AG09309 (cell line): ENCODE measurements around the gene LPIN1.

Experiments
- DNase-seq: peaks from one replicate; pipeline ENCODE4 v3.0.0-alpha.2; 2010; ENCODE audit warnings: low read depth
- H3K4me3 ChIP-seq: 2 replicates; pipeline ENCODE4 v1.5.1; 2011; ENCODE audit warnings: mild to moderate bottlenecking, low read depth, low read length, moderate library complexity; ENCODE audit not compliant: control insufficient read depth
- CTCF ChIP-seq: IDR thresholded peaks from 2 replicates; pipeline ENCODE4 v1.5.1; 2011; ENCODE audit warnings: mild to moderate bottlenecking, low read depth, low read length, inconsistent platforms; ENCODE audit not compliant: insufficient read depth, control insufficient read depth; ENCODE audit errors: missing control alignments

LPIN1 gene

GRCh38 chr2:11743846-11744553, 2.4 kb upstream of the LPIN1 start:
- peak; percentile 98 for DNase-seq
- H3K4me3 ChIP-seq = no peak overlapping the region
- TF ChIP-seq CTCF = no peak

- peak; percentile 33 for TF ChIP-seq CTCF
- no peak overlapping the region for H3K4me3 ChIP-seq
- no peak for DNase-seq
Measured at GRCh38 chr2:11744631-11745394, 1.6 kb upstream of the LPIN1 start.

- no peak for DNase-seq
- TF ChIP-seq CTCF = no peak
- H3K4me3 ChIP-seq = peak overlapping the region; percentile 12; the same call in 1 of the 2 replicates
Measured at GRCh38 chr2:11745613-11746375, 638 bp upstream of the LPIN1 start.

- peak overlapping the region; percentile 68 for H3K4me3 ChIP-seq
- no peak for TF ChIP-seq CTCF
- no peak for DNase-seq
Measured at GRCh38 chr2:11746807-11747459, 501 bp downstream of the LPIN1 start.

- no peak overlapping the region for H3K4me3 ChIP-seq
- DNase-seq = no peak
- TF ChIP-seq CTCF = no peak
Measured at GRCh38 chr2:11748018-11748860, 1.8 kb downstream of the LPIN1 start.
